Right ventricle myocardium inferior (tissue), 1 donor: Measurements from ENCODE around the gene SPX. TPM values are rescaled to one million over a fixed set of nuclear protein-coding genes. Genes with fewer than 3 reads are reported as not detected.

Source experiments
- ATAC-seq: fragments of 200-7000 bp; cut with Tn5 transposase; one replicate; pipeline ENCODE4 v1.9.1; 2020; ENCODE audit warnings: mild to moderate bottlenecking, moderate library complexity
- DNase-seq: peaks from one replicate; pipeline ENCODE4 v3.0.0; 2021; ENCODE audit errors: missing footprints
- intact Hi-C: fragments of 100-400 bp; cut with DNase I; formaldehyde crosslinking; loops from one replicate; pipeline ENCODE4 v1.11.0; 2022
- total RNA-seq: library from RNA; stranded (reverse); fragmentation: NEBNext Ultra II Directional; extraction: Animal tissue kit (Norgen Biotek cat#: 25700); gene quantifications from one replicate; pipeline ENCODE4 v1.2.1, GENCODE V29; 2021
- donor health status: DM: no; HTN: yes; CAD: no; lungs with severe emphysema.

SPX gene
- total RNA-seq, 1 donor from 2014 or later = 12.4 TPM

GRCh38 chr12:21566223-21566906, 40.3 kb downstream of the SPX start:
- intact Hi-C loops = no loop called here
- DNase-seq (no peak), ATAC-seq (no peak)

- intact Hi-C loops = no loop called here
- ATAC-seq = no peak
- no peak for DNase-seq
These were observed 40.9 kb downstream of the SPX start for GRCh38 chr12:21566907-21567394.

GRCh38 chr12:21568115-21568514, 42.0 kb downstream of the SPX start:
- no peak for DNase-seq
- intact Hi-C loops = no loop called here
- no peak for ATAC-seq

GRCh38 chr12:21571046-21571445, 45.0 kb downstream of the SPX start:
- no peak for ATAC-seq
- no peak for DNase-seq
- intact Hi-C loops = no loop called here

- DNase-seq (no peak), ATAC-seq (no peak)
- intact Hi-C loops = no loop called here
These were observed 47.8 kb downstream of the SPX start for GRCh38 chr12:21573733-21574358.

- DNase-seq (no peak), ATAC-seq (no peak)
- intact Hi-C loops = no loop called here
These were observed 50.3 kb downstream of the SPX start for GRCh38 chr12:21576431-21576830.

- DNase-seq = no peak
- intact Hi-C loops = no loop called here
- no peak for ATAC-seq
These were observed 51.4 kb downstream of the SPX start for GRCh38 chr12:21577516-21577915.

- intact Hi-C loops = no loop called here
- ATAC-seq (no peak), DNase-seq (no peak)
These were observed 54.8 kb downstream of the SPX start for GRCh38 chr12:21580748-21581516.

Other genes with a start within 250 kb of the SPX start
- not detected for gene SLCO1A2, start 191.4 kb upstream of the SPX start, total RNA-seq
- gene IAPP, start 153.4 kb upstream of the SPX start, total RNA-seq = not detected
- gene PYROXD1, start 88.6 kb upstream of the SPX start, total RNA-seq = 16.5 TPM
- gene RECQL, start 24.7 kb upstream of the SPX start, total RNA-seq = 19.4 TPM
- gene GOLT1B, start 24.5 kb upstream of the SPX start, total RNA-seq = 22.0 TPM
- not detected for gene GYS2, start 78.6 kb downstream of the SPX start, total RNA-seq
- gene LDHB, start 131.5 kb downstream of the SPX start, total RNA-seq = 1,958 TPM
- gene KCNJ8, start 248.4 kb downstream of the SPX start, total RNA-seq = 57.0 TPM